A549 (cell line): ENCODE measurements around the gene CPNE1. TPM values are rescaled to one million over a fixed set of nuclear protein-coding genes. Genes with fewer than 3 reads are reported as not detected.

Experiments used
- BHLHE40 ChIP-seq: IDR thresholded peaks from 2 replicates; pipeline ENCODE4 v1.6.1; 2012; ENCODE audit warnings: low read depth, low read length, inconsistent platforms
- CBX2 ChIP-seq: fragments of 200-600 bp; sonication (generic); IDR thresholded peaks from 2 replicates; pipeline ENCODE4 v1.6.1; 2016; ENCODE audit warnings: low read depth, mild to moderate bottlenecking, borderline replicate concordance
- CBX8 ChIP-seq: fragments of 200-600 bp; sonication (generic); IDR thresholded peaks from 2 replicates; pipeline ENCODE4 v1.6.1; 2016
- CEBPB ChIP-seq, 2 experiments: fragments of >200 bp in 1 of 2; sonication (Bioruptor Twin) in 1 of 2; formaldehyde crosslinking in 1 of 2; IDR thresholded peaks; 2 replicates each; pipeline ENCODE4 v1.6.1; 2012 to 2016
- CHD2 ChIP-seq: fragments of 150-350 bp; IDR thresholded peaks from 2 replicates; pipeline ENCODE4 v1.6.1; 2014; ENCODE audit warnings: low read length; ENCODE audit not compliant: partially characterized antibody
- CHD4 ChIP-seq: fragments of 200-600 bp; sonication (generic); IDR thresholded peaks from 2 replicates; pipeline ENCODE4 v1.6.1; 2016; ENCODE audit warnings: antibody characterized with exemption, mild to moderate bottlenecking, borderline replicate concordance
- E2F6 ChIP-seq: IDR thresholded peaks from 2 replicates; pipeline ENCODE4 v1.6.1; 2012; ENCODE audit warnings: low read depth, borderline replicate concordance
- EHMT2 ChIP-seq: fragments of 200-600 bp; sonication (generic); IDR thresholded peaks from 2 replicates; pipeline ENCODE4 v1.6.1; 2016; ENCODE audit warnings: antibody characterized with exemption, low read depth, mild to moderate bottlenecking, moderate library complexity
- EP300 ChIP-seq, 2 experiments: fragments of >200 bp; sonication (Bioruptor Twin); formaldehyde crosslinking; IDR thresholded peaks; 2 replicates in 1 of 2; 3 replicates in 1 of 2; pipeline ENCODE4 v1.6.1; 2016 to 2017
- ESRRA ChIP-seq: fragments of 150-350 bp; IDR thresholded peaks from 2 replicates; pipeline ENCODE4 v1.6.1; 2014; ENCODE audit warnings: mild to moderate bottlenecking, low read length, borderline replicate concordance
- FOXS1 ChIP-seq: fragments of 250-450 bp; sonication (Bioruptor Pico); IDR thresholded peaks from 2 replicates; pipeline ENCODE4 v1.5.0; 2020; ENCODE audit warnings: mild to moderate bottlenecking, moderate library complexity
- HDAC2 ChIP-seq: fragments of 200-600 bp; sonication (generic); IDR thresholded peaks from 2 replicates; pipeline ENCODE4 v1.6.1; 2016
- HEYL ChIP-seq: fragments of 250-450 bp; sonication (Bioruptor Pico); IDR thresholded peaks from 2 replicates; pipeline ENCODE4 v1.8.0; 2021; ENCODE audit warnings: mild to moderate bottlenecking, moderate library complexity
- HOXA7 ChIP-seq: fragments of 250-450 bp; sonication (Bioruptor Pico); IDR thresholded peaks from 2 replicates; pipeline ENCODE4 v1.5.0; 2020; ENCODE audit warnings: mild to moderate bottlenecking, moderate library complexity
- HOXB13 ChIP-seq: fragments of 250-450 bp; sonication (Bioruptor Pico); IDR thresholded peaks from 2 replicates; pipeline ENCODE4 v1.5.0; 2020; ENCODE audit warnings: low read depth, mild to moderate bottlenecking, moderate library complexity
- HOXB5 ChIP-seq: fragments of 250-450 bp; sonication (Bioruptor Pico); IDR thresholded peaks from 2 replicates; pipeline ENCODE4 v1.5.0; 2020; ENCODE audit warnings: mild to moderate bottlenecking, moderate library complexity
- JUN ChIP-seq, 2 experiments: fragments of >200 bp; sonication (Bioruptor Twin); formaldehyde crosslinking; IDR thresholded peaks; 2 replicates in 1 of 2; 3 replicates in 1 of 2; pipeline ENCODE4 v1.6.1; 2016 to 2017
- KDM1A ChIP-seq: fragments of 200-600 bp; sonication (generic); IDR thresholded peaks from 2 replicates; pipeline ENCODE4 v1.6.1; 2016; ENCODE audit warnings: low read depth, mild to moderate bottlenecking
- KDM5A ChIP-seq: fragments of 200-600 bp; sonication (generic); IDR thresholded peaks from 2 replicates; pipeline ENCODE4 v1.6.1; 2016; ENCODE audit warnings: antibody characterized with exemption, mild to moderate bottlenecking
- MAFK ChIP-seq: fragments of 450-650 bp; IDR thresholded peaks from 2 replicates; pipeline ENCODE4 v1.6.1; 2014; ENCODE audit not compliant: partially characterized antibody
- MAZ ChIP-seq: fragments of 150-350 bp; IDR thresholded peaks from 2 replicates; pipeline ENCODE4 v1.6.1; 2014; ENCODE audit warnings: antibody characterized with exemption, low read depth, low read length, borderline replicate concordance
- MYC ChIP-seq: IDR thresholded peaks from 2 replicates; pipeline ENCODE4 v1.6.1; 2012; ENCODE audit warnings: mild to moderate bottlenecking, inconsistent platforms, low read length, improper control_type of control experiment, borderline replicate concordance
- NFE2L2 ChIP-seq: fragments of 150-350 bp; conservative IDR thresholded peaks from 2 replicates; pipeline ENCODE4 v1.6.1; 2014; ENCODE audit warnings: low read length
- NPAS2 ChIP-seq: fragments of 250-450 bp; sonication (Bioruptor Pico); IDR thresholded peaks from 2 replicates; pipeline ENCODE4 v1.8.0; 2022; ENCODE audit warnings: mild to moderate bottlenecking, moderate library complexity, borderline replicate concordance
- NR3C1 ChIP-seq: fragments of >200 bp; sonication (Bioruptor Twin); formaldehyde crosslinking; IDR thresholded peaks from 3 replicates; pipeline ENCODE4 v1.6.1; 2017
- PHF8 ChIP-seq: fragments of 200-600 bp; sonication (generic); IDR thresholded peaks from 2 replicates; pipeline ENCODE4 v1.6.1; 2016; ENCODE audit warnings: low read depth, mild to moderate bottlenecking, antibody characterized with exemption, moderate library complexity, borderline replicate concordance
- POLR2A ChIP-seq: IDR thresholded peaks from 2 replicates; pipeline ENCODE4 v1.6.1; 2012; ENCODE audit warnings: mild to moderate bottlenecking, low read length
- POLR2AphosphoS2 ChIP-seq: conservative IDR thresholded peaks from 2 replicates; pipeline ENCODE4 v1.6.1; 2012; ENCODE audit warnings: low read length, improper control_type of control experiment, inconsistent platforms
- RAD21 ChIP-seq, 2 experiments: fragments of >200 bp in 1 of 2; sonication (Bioruptor Twin) in 1 of 2; formaldehyde crosslinking in 1 of 2; IDR thresholded peaks in 1 of 2; conservative IDR thresholded peaks in 1 of 2; 2 replicates in 1 of 2; 3 replicates in 1 of 2; pipeline ENCODE4 v1.6.1; 2012 to 2018; ENCODE audit warnings: inconsistent platforms in 1 of 2
- RARB ChIP-seq: fragments of 250-450 bp; sonication (Bioruptor Pico); IDR thresholded peaks from 2 replicates; pipeline ENCODE4 v1.8.0; 2021; ENCODE audit warnings: mild to moderate bottlenecking, moderate library complexity
- RCOR1 ChIP-seq: fragments of 150-350 bp; IDR thresholded peaks from 2 replicates; pipeline ENCODE4 v1.6.1; 2014; ENCODE audit warnings: antibody characterized with exemption, low read length, low read depth
- RFX5 ChIP-seq: fragments of 450-650 bp; IDR thresholded peaks from 2 replicates; pipeline ENCODE4 v1.7.1; 2014; ENCODE audit warnings: antibody characterized with exemption, mild to moderate bottlenecking, moderate library complexity
- RNF2 ChIP-seq: fragments of 200-600 bp; sonication (generic); IDR thresholded peaks from 2 replicates; pipeline ENCODE4 v1.6.1; 2016; ENCODE audit warnings: low read depth, mild to moderate bottlenecking, antibody characterized with exemption, moderate library complexity, borderline replicate concordance
- SMC3 ChIP-seq: fragments of >200 bp; sonication (Bioruptor Twin); formaldehyde crosslinking; IDR thresholded peaks from 3 replicates; pipeline ENCODE4 v1.6.1; 2018; ENCODE audit warnings: inconsistent platforms
- SREBF2 ChIP-seq: fragments of 450-650 bp; IDR thresholded peaks from 2 replicates; pipeline ENCODE4 v1.6.1; 2014; ENCODE audit warnings: mild to moderate bottlenecking, moderate library complexity
- TFCP2L1 ChIP-seq: fragments of 250-450 bp; sonication (Bioruptor Pico); IDR thresholded peaks from 2 replicates; pipeline ENCODE4 v1.5.0; 2021; ENCODE audit warnings: mild to moderate bottlenecking
- TP53 ChIP-seq: fragments of 250-450 bp; sonication (Bioruptor Pico); IDR thresholded peaks from 2 replicates; pipeline ENCODE4 v1.5.0; 2021; ENCODE audit warnings: mild to moderate bottlenecking, moderate library complexity
- USF2 ChIP-seq: fragments of 450-650 bp; IDR thresholded peaks from 2 replicates; pipeline ENCODE4 v1.6.1; 2014; ENCODE audit warnings: antibody characterized with exemption
- ZC3H11A ChIP-seq: fragments of 450-650 bp; IDR thresholded peaks from 2 replicates; pipeline ENCODE4 v1.6.1; 2014; ENCODE audit warnings: antibody characterized with exemption, mild to moderate bottlenecking
- ZNF302 ChIP-seq: fragments of 250-450 bp; sonication (Bioruptor Pico); IDR thresholded peaks from 2 replicates; pipeline ENCODE4 v1.9.0; 2021; ENCODE audit warnings: inconsistent platforms, mild to moderate bottlenecking, moderate library complexity
- ZSCAN20 ChIP-seq: fragments of 250-450 bp; sonication (Bioruptor Pico); IDR thresholded peaks from 2 replicates; pipeline ENCODE4 v1.8.0; 2022; ENCODE audit warnings: mild to moderate bottlenecking, moderate library complexity
- polyA plus RNA-seq, 4 experiments: library from polyadenylated mRNA; depleted of rRNA in 3 of 4; stranded (reverse); fragments of >200 nt; fragmentation: RNase III in 1 of 4; extraction: RNeasy Plus Mini Kit Qiagen cat#74134 plus additional on column Dnase treatment in 1 of 4; gene quantifications; 2 replicates in 3 of 4; 3 replicates in 1 of 4; pipeline ENCODE4 v1.2.3, GENCODE V29; 2011 to 2017
- TF ChIP-seq, protein P1 (sequence below): IDR thresholded peaks from 2 replicates; pipeline ENCODE4 v1.6.1; 2012

CPNE1 gene
- polyA plus RNA-seq, 2 of the 4 experiments (the other 2 are of a cell fraction), result 199 to 244 TPM

GRCh38 chr20:35615667-35616464 is 48.8 kb downstream of the CPNE1 start, which contains the start of gene SPAG4 (continued):
- TF ChIP-seq KDM5A, result no peak
- no peak for TF ChIP-seq BHLHE40
- no peak for TF ChIP-seq EP300 (IDR thresholded peaks at IDR 0.05)
- TF ChIP-seq TP53, result peak; percentile 93
- TF ChIP-seq, protein P1, sequence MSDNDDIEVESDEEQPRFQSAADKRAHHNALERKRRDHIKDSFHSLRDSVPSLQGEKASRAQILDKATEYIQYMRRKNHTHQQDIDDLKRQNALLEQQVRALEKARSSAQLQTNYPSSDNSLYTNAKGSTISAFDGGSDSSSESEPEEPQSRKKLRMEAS, result peak; percentile 96
- no peak for TF ChIP-seq RCOR1
- no peak for TF ChIP-seq RARB (CRISPR knock-in tag)
- TF ChIP-seq EHMT2, result no peak
- 0 out of 2 replicates have a peak, but pooled peaks have one; percentile 80 for TF ChIP-seq RNF2
- peak; percentile 99 for TF ChIP-seq E2F6
- no peak for TF ChIP-seq HDAC2
- TF ChIP-seq POLR2AphosphoS2, result no peak
- TF ChIP-seq NFE2L2, result no peak
- TF ChIP-seq HOXA7, result no peak
- no peak for TF ChIP-seq MAFK
- peak; percentile 88 for TF ChIP-seq HOXB5 (CRISPR knock-in tag)
- no peak for TF ChIP-seq CHD4
- 0 out of 2 replicates have a peak, but pooled peaks have one; percentile 44 for TF ChIP-seq MYC
- TF ChIP-seq CBX2, result no peak
- TF ChIP-seq SREBF2, result no peak
- no peak for TF ChIP-seq CEBPB (IDR thresholded peaks at IDR 0.05)
- TF ChIP-seq RFX5, result peak; percentile 65; the same call in 1 of the 2 replicates
- TF ChIP-seq TFCP2L1 (CRISPR knock-in tag), result 0 out of 2 replicates have a peak, but pooled peaks have one; percentile 28
- TF ChIP-seq HOXB13, result peak; percentile 84; the same call in 1 of the 2 replicates
- no peak for TF ChIP-seq CBX8
- TF ChIP-seq USF2, result peak; percentile 41; the same call in 1 of the 2 replicates
- no peak for TF ChIP-seq ESRRA
- TF ChIP-seq MAZ, result no peak
- no peak for TF ChIP-seq HEYL
- peak; percentile 91 for TF ChIP-seq PHF8
- TF ChIP-seq NR3C1, result no peak
- TF ChIP-seq KDM1A, result no peak
- TF ChIP-seq NPAS2 (CRISPR knock-in tag), result no peak
- no peak for TF ChIP-seq RAD21 (conservative IDR thresholded peaks at IDR 0.05 in 1 of 2, IDR thresholded peaks at IDR 0.05 in 1 of 2)
- TF ChIP-seq ZSCAN20 (CRISPR knock-in tag), result no peak
- no peak for TF ChIP-seq SMC3
- TF ChIP-seq ZNF302 (CRISPR knock-in tag), result no peak
- no peak for TF ChIP-seq CHD2
- 0 out of 2 replicates have a peak, but pooled peaks have one; percentile 53 for TF ChIP-seq FOXS1 (CRISPR knock-in tag)
- TF ChIP-seq POLR2A, result peak; percentile 79
- TF ChIP-seq ZC3H11A, result no peak
- TF ChIP-seq JUN (IDR thresholded peaks at IDR 0.05), result peak; percentile 22 to 83; a peak in 3 of 5 replicates
